Measurements from ENCODE around the gene SCART1.
"Not testable (repeated sequence)": the region's sequence is repeated elsewhere in the genome, so short reads cannot be mapped to it uniquely, and the experiment has no call there.

The SCART1 gene

DNA sequence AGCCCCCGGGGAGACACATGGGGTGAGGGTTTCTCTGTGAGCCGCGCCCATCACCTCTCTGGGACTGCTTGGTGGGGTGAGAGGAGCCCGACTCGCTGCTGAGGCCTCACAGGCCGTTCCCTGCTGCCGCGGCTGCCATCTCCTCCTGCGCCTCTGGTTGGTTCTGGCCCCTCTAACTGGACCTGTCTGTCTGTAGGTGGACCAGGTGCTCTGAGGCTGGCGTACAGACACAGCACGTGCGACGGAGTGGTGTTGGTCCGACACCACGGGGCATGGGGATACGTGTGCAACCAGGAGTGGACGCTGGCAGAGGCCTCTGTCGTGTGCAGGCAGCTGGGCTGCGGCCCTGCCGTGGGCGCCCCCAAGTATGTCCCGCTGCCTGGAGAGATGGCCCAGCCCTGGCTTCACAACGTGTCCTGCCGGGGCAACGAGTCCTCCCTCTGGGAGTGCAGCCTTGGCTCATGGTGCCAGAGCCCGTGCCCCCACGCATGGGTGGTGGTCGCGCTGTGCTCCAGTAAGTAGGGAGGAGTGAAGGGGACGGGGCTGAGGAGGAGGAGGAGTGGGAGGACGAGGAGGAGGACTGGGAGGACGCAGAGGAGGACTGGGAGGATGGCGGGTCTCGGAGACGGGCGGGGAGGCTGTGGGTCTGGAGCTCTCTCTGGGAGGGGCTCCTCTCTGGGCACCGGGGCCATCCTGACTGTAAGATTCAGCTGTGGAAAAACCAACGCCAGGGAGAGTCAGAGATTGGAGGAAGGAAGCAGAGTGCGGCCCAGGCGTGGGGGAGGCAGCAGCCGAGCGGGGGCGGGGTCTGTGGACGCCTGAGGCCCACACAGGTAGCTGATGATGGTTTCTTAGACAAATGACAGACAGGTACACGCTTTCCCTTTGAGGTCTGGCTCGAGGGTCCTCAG is 2.6 kb downstream of the SCART1 start:
- DNase-seq (ENCODE audit: low spot score), result no peak

DNA sequence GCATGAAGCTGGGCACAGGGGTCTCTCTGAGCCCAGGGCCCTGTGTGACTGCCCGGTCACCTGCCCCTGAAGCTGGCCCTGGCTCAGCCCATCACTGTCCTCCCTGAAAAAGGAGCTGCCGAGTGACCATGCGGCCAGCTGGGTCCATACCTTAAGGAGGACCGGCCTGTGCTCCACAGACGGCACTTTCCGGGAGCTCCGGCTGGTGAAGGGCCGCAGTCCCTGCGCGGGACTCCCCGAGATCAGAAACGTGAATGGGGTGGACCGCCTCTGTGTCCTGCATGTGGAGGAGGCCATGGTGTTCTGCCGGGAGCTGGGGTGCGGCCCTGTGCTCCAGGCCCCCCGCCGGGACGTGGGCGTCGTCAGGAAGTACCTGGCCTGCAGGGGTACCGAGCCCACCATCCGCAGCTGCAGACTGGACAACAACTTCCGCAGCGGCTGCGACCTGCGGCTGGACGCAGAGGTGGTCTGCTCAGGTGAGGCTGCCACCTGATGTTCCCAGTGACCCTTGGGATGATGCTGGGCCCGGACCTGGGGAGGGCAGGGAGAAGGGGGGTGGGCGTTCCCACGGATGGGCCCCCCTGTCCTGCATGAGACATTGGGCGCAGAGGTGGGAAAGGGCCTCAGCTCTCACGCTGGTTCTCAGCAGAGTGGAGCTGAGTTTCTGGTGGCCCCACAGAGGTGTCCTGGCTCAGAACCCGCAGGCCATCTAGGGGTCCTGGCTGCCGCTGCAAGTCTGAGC is 3.5 kb downstream of the SCART1 start:
- DNase-seq (ENCODE audit: low spot score), result no peak

DNA sequence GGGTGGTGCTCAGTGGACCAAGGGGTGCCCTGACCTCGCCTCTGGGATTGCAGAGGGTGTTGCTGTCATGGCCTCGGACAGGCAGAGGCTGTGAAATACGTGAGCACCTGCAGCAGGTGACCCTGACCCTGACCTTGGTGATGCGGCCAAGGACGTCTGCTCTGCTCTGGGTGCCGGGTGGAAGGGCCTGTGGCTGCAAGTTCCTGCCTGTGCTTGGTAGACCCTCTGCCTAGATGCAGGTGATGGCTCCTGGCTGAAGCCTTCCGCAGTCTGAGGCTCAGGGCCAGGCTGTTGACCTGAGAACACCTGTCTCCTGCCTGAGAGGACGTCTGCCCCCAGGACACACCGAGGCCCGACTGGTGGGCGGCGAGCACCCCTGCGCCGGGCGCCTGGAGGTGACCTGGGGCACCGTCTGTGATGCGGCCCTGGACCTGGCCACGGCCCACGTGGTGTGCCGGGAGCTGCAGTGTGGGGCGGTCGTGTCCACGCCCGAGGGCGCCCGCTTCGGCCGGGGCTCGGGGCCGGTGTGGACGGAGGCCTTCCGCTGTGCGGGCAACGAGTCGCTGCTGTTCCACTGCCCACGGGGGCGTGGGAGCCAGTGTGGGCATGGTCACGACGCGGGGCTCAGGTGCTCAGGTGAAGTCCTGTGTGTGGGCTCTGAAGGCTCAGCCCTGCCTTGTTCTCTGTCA is 4.4 kb downstream of the SCART1 start:
- DNase-seq (ENCODE audit: low spot score), result no peak

DNA sequence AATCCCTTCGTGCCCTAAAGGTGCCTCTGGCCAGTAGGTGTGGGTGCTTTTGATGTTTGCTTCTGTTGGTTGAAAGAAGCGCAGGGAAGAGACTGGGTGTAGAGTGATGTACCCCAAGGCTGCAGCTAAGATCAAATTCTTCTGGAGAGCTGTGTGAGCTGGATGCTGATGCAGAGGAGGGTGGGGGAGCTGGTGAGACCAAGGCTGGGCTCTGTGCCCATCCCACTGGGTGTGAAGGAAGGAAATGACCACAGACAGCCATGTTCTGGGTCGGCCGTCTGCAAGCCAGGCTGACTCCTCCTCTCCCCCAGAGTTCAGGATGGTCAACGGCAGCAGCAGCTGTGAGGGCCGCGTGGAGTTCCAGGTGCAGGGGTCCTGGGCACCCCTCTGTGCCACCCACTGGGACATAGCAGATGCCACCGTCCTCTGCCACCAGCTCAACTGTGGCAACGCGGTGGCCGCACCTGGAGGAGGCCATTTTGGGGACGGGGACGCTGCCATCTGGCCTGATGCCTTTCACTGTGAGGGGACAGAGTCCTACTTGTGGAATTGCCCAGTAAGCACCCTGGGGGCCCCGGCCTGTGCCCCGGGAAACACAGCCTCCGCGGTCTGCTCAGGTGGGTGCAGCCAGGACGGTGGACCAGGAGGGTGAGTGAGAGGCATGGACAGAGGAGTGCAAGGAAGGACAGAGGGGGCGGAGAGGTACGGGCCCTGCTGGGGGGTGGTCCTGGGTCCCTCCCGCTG is 5.1 kb downstream of the SCART1 start:
- no peak for DNase-seq (ENCODE audit: low spot score)

DNA sequence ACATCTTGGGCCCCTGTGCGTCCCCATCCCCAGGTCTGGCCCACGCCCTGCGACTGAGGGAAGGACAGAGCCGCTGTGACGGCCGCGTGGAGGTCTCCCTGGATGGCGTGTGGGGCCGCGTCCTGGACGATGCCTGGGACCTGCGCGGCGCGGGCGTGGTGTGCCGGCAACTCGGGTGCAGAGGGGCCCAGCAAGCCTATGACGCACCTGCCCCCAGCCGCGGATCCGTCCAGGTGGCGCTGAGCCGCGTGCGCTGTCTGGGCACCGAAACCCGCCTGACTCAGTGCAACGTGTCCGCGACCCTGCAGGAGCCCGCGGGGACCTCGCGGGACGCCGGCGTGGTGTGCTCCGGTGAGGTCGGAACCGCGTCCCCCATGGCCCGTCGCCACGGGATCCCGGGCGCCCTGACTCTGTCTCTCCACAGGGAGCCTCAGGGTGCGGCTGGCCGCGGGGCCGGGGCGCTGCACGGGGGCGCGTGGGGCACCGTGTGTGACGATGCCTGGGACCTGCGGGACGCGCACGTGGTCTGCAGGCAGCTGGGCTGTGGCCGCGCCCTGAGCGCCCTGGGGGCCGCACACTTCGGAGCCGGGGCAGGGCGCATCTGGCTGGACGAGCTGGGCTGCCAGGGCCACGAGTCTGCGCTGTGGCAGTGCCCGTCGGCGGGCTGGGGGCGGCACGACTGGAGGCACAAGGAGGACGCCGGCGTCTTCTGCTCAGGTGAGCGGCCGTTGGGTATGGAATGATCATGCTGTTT is 5.9 kb downstream of the SCART1 start:
- DNase-seq (ENCODE audit: low spot score), result no peak

DNA sequence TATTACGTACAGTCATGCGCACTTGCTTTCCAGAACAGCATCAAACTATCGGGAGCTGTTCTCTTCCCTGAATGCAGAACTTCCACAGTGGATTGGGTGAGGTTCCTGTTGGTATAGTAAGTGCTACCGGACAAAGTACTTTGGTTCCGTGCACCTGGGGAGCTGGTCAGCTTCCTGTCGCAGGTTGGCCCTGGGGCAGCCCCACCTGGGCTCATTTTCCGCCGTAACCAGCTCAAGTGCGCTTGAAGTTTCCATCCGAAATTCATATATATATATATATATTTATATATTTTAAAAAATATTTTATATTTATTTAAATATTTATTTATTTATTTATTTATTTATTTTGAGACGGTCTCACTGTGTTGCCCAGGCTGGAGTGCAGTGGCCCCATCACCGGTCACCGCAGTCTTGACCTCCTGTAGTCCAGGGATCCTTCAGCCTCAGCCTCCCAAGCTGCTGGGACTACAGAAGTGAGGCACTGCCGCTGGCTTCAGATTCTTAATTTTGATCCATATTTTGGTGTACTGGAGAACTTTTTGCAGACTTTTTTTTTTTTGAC is 6.5 kb downstream of the SCART1 start:
- DNase-seq (ENCODE audit: low spot score), result no peak

DNA sequence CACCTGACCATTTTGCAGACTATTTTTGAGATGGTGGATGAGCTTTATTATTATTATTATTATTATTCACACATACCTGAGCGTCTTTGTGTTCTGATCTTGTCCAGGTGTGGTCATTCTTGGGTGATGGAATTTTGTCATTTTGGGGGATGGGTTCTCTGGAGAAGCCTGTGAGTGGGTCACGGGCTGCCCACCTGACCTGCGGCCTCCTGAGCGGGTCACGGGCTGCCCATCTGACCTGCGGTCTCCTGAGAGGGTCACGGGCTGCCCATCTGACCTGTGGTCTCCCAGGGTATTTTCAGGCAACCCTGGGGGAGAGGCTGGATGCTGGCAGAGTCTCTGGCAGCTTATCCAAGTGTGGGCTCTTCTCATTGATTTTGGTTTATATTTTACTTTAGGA is 7.3 kb downstream of the SCART1 start:
- DNase-seq (ENCODE audit: low spot score), result no peak

DNA sequence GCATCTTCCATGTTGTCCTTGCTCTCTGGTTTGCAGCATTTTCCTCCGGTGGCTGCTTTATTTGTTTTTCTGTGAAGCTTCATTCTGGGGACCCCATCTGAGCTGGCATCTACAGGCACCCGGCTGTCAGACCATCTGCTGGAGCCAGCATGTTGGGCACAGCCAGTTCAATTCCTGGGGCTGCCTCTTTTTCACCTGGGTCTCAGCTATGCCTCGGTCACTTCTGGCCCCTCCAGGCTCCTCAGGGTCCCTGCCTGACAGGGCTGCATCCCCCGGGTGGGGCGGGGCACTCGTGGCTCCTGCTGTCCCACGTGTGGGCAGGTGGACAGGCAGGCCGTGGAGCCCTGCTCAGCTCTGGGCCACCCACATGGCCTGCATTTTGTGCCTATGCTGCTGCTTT is 8.1 kb downstream of the SCART1 start:
- DNase-seq (ENCODE audit: low spot score), result no peak

DNA sequence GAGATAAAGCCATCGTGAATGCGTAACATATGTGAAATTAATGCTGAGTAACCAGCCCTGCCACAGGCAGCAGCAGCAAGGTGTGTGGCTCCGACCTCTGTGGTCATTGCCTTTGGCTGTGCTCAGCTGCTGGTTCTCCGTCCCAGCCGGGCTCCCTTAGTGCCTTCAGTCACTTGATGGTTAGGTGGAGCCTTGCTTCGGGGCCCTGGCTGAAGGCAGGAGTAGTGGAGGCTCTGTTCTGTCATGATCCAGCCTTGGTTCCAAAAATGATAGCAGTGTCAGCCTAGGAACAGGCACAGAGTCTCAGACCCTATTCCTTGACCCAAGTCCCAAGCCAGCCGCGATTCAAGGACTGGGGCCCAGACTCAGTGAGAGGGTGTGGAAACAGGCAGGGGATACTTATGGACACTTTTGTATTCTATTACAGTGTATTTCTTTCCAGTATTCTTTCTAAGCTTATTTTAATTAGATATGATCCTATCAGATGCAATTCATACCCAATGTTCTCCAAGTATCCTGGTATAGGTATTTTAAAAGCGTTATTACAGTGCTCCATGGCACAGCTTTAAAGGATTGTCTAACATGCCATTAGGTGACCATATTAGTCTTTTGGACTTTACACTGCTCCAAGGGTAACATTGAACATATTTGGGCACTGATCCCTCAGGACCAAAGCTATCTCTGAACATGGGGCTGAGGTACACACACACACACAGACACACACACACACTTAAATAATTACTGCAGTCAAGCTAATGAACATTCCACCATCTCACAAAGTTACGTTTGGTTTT is 9.0 kb downstream of the SCART1 start:
- DNase-seq (ENCODE audit: low spot score), result no peak

DNA sequence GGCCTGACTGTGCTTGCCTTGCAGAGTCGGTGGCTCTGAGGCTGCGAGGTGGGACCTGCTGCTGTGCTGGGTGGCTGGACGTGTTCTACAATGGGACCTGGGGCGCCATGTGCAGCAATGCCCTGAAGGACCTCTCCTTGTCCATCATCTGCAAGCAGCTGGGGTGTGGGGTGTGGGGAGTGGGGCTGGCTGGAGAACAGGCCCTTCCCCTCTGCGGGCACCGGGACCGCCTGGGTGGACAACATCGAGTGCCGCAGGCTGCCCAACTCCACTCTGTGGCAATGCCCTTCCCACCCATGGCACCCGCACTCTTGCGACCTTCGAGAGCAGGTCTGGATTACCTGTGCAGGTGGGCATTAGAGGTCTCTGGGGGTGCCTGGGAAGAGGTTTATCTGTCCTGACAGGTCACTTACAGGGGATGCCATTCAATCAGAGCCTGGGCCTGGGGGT is 10.9 kb downstream of the SCART1 start:
- no peak for DNase-seq (ENCODE audit: low spot score)

DNA sequence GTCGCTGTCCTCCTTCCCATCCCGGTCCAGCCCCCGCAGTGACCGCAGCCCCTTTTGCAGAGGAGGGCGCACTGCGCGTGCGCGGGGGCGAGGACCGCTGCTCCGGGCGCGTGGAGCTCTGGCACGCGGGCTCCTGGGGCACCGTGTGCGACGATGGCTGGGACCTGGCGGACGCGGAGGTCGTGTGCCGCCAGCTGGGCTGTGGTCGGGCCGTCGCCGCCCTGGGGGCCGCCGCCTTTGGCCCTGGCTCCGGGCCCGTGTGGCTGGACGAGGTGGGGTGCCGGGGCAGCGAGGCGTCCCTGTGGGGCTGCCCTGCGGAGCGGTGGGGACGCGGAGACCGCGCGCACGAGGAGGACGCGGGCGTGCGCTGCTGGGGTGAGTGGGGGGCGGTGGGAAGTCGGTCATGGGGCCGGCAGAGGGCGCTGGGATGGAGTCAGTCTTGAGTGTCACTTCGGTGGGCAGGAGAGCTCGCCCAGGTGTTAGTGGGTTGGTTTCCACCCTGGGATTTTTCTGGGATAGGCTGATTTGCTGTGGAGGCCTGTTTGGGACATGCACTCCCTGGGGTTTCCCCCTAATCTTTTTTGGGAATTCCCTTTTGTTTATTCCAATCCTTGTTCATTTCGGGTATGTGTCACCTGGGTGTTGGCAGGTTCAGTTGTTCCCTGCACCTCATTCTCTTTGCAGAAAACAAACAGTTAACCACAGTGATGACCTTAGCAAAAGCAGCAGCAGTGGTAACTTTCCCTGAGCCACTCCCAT is 11.6 kb downstream of the SCART1 start:
- no peak for DNase-seq (ENCODE audit: low spot score)

DNA sequence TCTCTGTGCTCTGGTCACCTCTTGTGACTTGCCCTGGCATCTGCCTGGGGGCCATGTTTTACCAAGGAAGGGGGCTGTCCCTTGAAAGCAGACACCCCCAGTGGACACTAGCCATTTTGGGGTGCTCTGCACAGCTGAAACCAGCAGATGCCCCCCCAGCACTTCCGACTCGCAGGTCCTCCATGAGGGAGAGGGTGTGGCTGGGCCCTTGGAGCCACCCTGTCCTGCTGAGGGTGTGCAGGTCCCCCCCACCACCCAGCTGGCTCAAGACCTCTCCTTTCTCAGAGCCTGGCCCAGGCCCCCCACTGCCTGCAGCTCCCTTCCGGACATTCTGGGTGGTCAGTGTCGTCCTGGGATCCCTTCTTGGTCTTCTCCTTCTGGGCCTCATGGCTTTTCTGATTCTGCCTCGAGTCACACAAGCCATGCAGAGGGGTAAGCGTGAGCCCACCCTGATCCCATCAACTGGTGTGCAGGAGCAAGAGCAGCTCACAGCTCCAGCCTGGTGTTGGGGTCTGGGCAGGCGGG is 12.3 kb downstream of the SCART1 start:
- DNase-seq (ENCODE audit: low spot score), result no peak

DNA sequence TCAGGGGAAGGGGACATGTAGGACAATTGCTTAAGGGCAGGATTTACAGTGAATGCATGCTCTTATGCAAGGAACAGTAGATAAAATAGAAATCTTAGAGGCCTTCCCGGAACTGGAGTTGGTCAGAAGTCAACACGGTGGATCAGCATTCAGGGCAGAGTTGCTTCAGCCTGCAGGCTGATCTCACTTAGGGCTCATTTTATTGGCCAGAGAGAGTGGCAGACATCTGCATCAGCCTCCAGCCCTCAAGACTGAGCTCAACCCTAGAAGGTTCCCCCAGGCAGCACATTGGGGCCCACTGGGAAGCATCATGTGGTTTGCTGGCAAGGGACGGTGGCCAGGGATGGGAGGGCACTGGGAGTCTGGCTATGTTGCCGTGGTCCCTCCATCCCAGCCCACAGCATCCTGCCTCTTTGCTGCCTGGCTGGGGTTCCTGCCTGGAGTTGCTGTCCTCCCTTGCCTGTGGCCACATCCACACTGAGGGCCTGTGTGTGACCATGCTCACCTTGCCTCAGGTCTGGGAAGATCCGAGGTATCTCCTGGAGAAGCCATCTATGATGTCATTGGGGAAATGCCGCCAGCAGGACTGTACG is 13.0 kb downstream of the SCART1 start:
- DNase-seq (ENCODE audit: low spot score), result no peak

DNA sequence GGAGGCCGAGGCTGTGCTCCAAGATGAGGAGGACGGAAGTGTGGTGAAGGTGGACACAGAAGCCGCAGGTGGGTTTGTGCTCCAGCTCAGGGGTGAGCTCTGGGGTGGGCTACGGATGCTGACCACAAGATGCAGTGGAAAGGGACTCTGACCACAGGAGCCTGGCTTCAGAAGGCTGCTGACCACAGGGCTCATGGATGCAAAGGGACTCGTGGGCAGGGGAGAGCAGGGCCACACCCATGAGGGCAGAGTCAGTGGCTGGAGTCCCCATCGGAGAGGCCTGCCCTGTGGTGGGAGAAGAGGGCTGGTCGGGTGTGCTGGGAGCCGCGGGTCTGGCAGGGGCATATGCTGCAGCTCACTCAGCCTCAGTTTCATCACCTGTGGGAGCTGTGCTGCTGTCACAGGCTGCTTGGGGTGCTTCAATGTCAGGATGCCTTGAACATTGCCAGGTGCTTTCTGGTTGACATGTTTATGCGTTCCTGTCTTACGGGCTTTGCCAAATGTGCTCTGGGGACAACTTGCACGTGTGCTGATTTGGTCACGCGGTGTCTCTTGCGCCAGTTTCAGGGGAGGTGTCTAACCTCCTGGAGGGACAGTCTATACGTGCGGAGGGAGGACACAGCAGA is 13.7 kb downstream of the SCART1 start:
- no peak for DNase-seq (ENCODE audit: low spot score)

DNA sequence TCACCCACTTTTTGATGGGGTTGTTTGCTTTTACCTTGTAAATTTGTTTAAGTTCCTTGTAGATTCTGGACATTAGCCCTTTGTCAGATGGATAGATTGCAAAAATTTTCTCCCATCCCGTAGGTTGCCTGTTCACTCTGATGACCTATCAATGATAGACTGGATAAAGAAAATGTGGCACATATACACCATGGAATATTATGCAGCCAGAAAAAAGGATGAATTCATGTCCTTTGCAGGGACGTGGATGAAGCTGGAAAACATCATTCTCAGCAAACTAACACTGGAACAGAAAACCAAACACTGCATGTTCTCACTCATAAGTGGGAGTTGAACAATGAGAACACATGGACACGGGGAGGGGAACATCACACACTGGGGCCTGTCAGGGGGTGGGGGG is 15.5 kb downstream of the SCART1 start:
- DNase-seq (ENCODE audit: low spot score), result not testable (repeated sequence)

DNA sequence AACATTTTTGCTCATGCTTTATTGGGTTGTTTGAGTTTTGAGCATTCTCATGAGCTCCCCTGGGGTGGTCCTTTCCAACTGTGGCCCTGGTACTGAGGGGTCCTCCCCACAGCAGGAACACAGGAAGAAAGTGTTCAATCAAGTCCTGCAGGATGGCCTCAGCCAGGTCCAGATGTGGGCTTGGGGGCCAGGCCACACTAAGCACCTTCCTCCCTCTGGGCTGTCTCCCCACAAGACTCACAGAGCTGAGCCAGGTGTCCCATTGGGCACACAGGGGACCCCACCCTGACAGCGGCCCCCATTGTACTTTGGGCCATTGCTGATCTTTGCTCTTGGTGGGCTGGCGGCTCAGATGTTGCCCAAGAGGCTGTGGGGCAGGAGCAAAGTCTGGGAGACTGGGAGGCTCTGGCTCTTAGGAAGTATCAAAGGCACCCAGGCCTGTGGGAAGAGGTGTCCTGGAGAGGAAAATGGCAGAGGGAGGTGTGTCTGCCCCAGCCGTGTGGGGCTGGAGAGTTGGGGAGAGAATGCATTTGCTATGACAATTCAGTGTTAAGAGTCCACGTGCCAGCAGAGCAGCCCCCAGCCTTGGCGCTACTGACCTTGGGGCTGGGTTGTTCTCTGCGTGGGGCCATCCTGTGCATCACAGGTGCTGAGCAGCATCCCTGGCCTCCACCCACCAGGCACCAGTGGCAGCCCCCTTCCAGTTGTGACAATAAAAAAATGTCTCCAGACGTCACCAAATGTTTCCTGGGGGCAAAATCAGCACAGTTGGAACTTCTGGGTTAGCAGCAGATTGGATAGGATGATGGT is 17.8 kb downstream of the SCART1 start:
- DNase-seq (ENCODE audit: low spot score), result no peak

DNA sequence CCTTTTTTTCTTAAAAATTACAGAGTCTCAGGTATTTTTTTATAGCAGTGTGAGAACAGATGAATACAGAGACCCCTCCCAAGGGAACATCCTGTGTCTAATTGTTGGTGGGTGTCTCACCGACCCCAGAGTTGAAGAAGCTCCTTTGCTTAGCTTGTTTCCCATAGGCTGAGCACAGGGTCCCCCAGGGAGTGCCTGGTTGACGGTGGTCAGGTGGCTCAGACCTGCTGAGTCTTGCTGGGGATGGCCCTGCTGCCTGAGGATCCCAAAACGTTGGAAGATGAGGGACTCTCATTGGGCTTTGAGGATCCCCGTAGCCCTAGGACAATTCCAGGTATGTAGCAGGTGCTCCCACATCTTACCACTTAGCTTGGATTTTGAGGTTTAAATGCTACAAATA is 19.5 kb downstream of the SCART1 start:
- no peak for DNase-seq (ENCODE audit: low spot score)
